ENCODE results near the gene GPR42. TPM values are rescaled to one million over a fixed set of nuclear protein-coding genes. Genes with fewer than 3 reads are reported as not detected.

GPR42 gene
- total RNA-seq, 1 experiment from 2014 or later: not detected

GRCh38 chr19:35368378-35368777 lies 2.5 kb upstream of the GPR42 start:
- H3K36me3 Mint-ChIP-seq: no peaks in the 10 kb centered on the region
- TF ChIP-seq ZBTB21 (CRISPR knock-in tag; IDR thresholded peaks at IDR 0.05; ENCODE audit: borderline replicate concordance) (no peak), NR1H2 (CRISPR knock-in tag; IDR thresholded peaks at IDR 0.05) (no peak), ZNF416 (CRISPR knock-in tag; IDR thresholded peaks at IDR 0.05) (no peak), ZNF396 (CRISPR knock-in tag; IDR thresholded peaks at IDR 0.05; ENCODE audit: borderline replicate concordance) (no peak), JUN (CRISPR knock-in tag; IDR thresholded peaks at IDR 0.05) (no peak), JAZF1 (CRISPR knock-in tag; IDR thresholded peaks at IDR 0.05) (no peak), ZNF425 (CRISPR knock-in tag; conservative IDR thresholded peaks at IDR 0.05) (no peak), CTCF (IDR thresholded peaks at IDR 0.05) (no peak), ERG (CRISPR knock-in tag; IDR thresholded peaks at IDR 0.05) (no peak), TEAD1 (CRISPR knock-in tag; IDR thresholded peaks at IDR 0.05) (no peak), STAT6 (CRISPR knock-in tag; conservative IDR thresholded peaks at IDR 0.05; ENCODE audit: low read depth) (no peak), SMAD4 (CRISPR knock-in tag; IDR thresholded peaks at IDR 0.05) (no peak), ZNF281 (CRISPR knock-in tag; IDR thresholded peaks at IDR 0.05) (no peak), ELF4 (CRISPR knock-in tag; IDR thresholded peaks at IDR 0.05; ENCODE audit: low read depth) (no peak), USF1 (CRISPR knock-in tag; IDR thresholded peaks at IDR 0.05) (no peak)
- no peak overlapping the region for H3K4me3 Mint-ChIP-seq
- H3K27ac Mint-ChIP-seq: no peak overlapping the region
- no peak for DNase-seq (ENCODE audit: low spot score)
- ChIA-PET POLR2A (no interaction called here), CTCF (no interaction called here)
- H3K9me3 Mint-ChIP-seq: peaks cover 15% of the 10 kb centered on the region
- no peak for ATAC-seq
- H3K4me1 Mint-ChIP-seq: no peaks in the 10 kb centered on the region
- peaks cover 7% of the 10 kb centered on the region; the same call in 1 of the 2 replicates for H3K27me3 Mint-ChIP-seq (ENCODE audit: low read depth)

Measured in WTC11 (cell line).